ENCODE measurements around the gene TMPRSS11B. TPM values are rescaled to one million over a fixed set of nuclear protein-coding genes. Genes with fewer than 3 reads are reported as not detected.

Gene TMPRSS11B
- polyA plus RNA-seq, 3 donors: not detected

DNA sequence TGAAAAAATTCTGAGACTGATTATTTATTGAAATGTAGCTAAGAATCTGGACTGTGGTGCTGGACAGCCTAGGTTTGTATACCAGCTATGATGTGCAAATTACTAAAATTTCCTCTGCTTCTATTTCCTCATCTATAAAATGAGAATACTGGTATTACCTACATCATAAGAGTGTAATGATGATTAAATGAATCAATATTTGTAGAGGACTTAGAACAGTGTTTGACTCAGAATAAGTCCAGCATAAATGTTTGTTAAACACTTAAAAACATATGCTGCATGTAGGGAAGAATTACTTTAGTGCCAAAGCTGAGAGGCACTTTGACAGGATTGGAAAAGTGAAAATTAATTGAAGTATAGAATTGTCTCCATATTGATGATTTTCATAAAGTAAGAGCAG lies 60.6 kb downstream of the TMPRSS11B start:
- no peaks in the 10 kb centered on the region for H4K20me1 ChIP-seq (ENCODE audit: insufficient read depth, low read length)

DNA sequence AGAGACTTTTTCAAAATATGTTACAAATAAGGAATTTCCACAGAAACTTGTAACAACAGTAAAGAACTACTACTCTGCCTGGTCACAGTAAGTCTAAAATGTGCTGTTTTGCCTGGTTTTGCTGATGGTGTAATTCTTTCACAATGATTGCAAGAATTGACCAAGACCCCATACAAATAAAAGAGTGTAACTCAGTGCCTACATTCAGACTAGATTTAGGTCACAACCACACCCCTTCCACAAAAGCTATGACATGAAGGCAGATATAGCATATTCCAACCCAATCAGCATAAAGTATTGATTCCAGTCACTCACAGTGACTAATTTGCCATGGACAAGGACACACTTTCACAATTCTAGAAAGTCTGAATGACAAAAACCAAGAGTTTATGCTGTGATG lies 62.1 kb downstream of the TMPRSS11B start:
- no peak overlapping the region for H3K4me3 ChIP-seq (replicated peaks in 1 of 3; ENCODE audit: low read depth in 2 of 3, low read length in 3 of 3)
- H3K4me3 Mint-ChIP-seq: no peak overlapping the region
- H3K79me2 ChIP-seq (ENCODE audit: insufficient read depth, low read length): no peaks in the 10 kb centered on the region
- H2AFZ ChIP-seq (ENCODE audit: insufficient read depth, low read depth, low read length, poor library complexity, severe bottlenecking): no peak overlapping the region
- H3K9me3 ChIP-seq (replicated peaks in 1 of 2; ENCODE audit: control insufficient read depth in 1 of 2, insufficient read depth in 1 of 2, low read length in 2 of 2): peaks cover 0 to 6% of the 10 kb centered on the region in 2 donors
- DNase-seq: peak in 2 of 3 donors; percentile 21 to 30
- H3K4me1 ChIP-seq (ENCODE audit: control insufficient read depth in 1 of 2, insufficient read depth in 2 of 2, low read length in 2 of 2): no peaks in the 10 kb centered on the region
- no peak overlapping the region for H3K27ac Mint-ChIP-seq
- H3K36me3 ChIP-seq (replicated peaks in 1 of 2; ENCODE audit: control insufficient read depth in 1 of 2, insufficient read depth in 2 of 2, low read length in 2 of 2): no peaks in the 10 kb centered on the region
- H3K4me1 Mint-ChIP-seq: peaks cover 2% of the 10 kb centered on the region
- no peak overlapping the region for H3K4me2 ChIP-seq (replicated peaks; ENCODE audit: extremely low read depth, low read length, poor library complexity, severe bottlenecking)
- no peaks in the 10 kb centered on the region for H4K20me1 ChIP-seq (ENCODE audit: insufficient read depth, low read length)
- TF ChIP-seq, protein P1, sequence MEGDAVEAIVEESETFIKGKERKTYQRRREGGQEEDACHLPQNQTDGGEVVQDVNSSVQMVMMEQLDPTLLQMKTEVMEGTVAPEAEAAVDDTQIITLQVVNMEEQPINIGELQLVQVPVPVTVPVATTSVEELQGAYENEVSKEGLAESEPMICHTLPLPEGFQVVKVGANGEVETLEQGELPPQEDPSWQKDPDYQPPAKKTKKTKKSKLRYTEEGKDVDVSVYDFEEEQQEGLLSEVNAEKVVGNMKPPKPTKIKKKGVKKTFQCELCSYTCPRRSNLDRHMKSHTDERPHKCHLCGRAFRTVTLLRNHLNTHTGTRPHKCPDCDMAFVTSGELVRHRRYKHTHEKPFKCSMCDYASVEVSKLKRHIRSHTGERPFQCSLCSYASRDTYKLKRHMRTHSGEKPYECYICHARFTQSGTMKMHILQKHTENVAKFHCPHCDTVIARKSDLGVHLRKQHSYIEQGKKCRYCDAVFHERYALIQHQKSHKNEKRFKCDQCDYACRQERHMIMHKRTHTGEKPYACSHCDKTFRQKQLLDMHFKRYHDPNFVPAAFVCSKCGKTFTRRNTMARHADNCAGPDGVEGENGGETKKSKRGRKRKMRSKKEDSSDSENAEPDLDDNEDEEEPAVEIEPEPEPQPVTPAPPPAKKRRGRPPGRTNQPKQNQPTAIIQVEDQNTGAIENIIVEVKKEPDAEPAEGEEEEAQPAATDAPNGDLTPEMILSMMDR (IDR thresholded peaks at IDR 0.05): no peak
- H3K9me3 Mint-ChIP-seq: peaks cover 0 to 6% (median 0%) of the 10 kb centered on the region in 7 donors
- H3K9ac ChIP-seq (ENCODE audit: insufficient read depth, low read length, poor library complexity, severe bottlenecking): no peak overlapping the region
- H3K27me3 ChIP-seq (ENCODE audit: control insufficient read depth in 2 of 2, insufficient read depth in 2 of 2, low read length in 2 of 2): no peaks in the 10 kb centered on the region
- H3K27me3 Mint-ChIP-seq (ENCODE audit: low read depth in 3 of 3): peaks cover 0 to 1% (median 0%) of the 10 kb centered on the region in 3 donors
- H3K36me3 Mint-ChIP-seq: no peaks in the 10 kb centered on the region
- intact Hi-C loops (cut with micrococcal nuclease): no loop called here
- no peak overlapping the region for H3K27ac ChIP-seq (ENCODE audit: low read depth in 1 of 2, low read length in 2 of 2)

More for the DNA sequence above, 60.6 kb downstream of the TMPRSS11B start:
- H3K27me3 ChIP-seq (ENCODE audit: control insufficient read depth in 2 of 2, insufficient read depth in 2 of 2, low read length in 2 of 2): no peaks in the 10 kb centered on the region
- H3K4me1 ChIP-seq (ENCODE audit: control insufficient read depth in 1 of 2, insufficient read depth in 2 of 2, low read length in 2 of 2): no peaks in the 10 kb centered on the region
- no peak overlapping the region for H3K27ac ChIP-seq (ENCODE audit: low read depth in 1 of 2, low read length in 2 of 2)
- H3K4me3 ChIP-seq (replicated peaks in 1 of 3; ENCODE audit: low read depth in 2 of 3, low read length in 3 of 3): no peak overlapping the region
- no peaks in the 10 kb centered on the region for H3K79me2 ChIP-seq (ENCODE audit: insufficient read depth, low read length)
- TF ChIP-seq, protein P1 (IDR thresholded peaks at IDR 0.05): no peak
- no peak overlapping the region for H2AFZ ChIP-seq (ENCODE audit: insufficient read depth, low read depth, low read length, poor library complexity, severe bottlenecking)
- H3K4me2 ChIP-seq (replicated peaks; ENCODE audit: extremely low read depth, low read length, poor library complexity, severe bottlenecking): no peak overlapping the region
- Mint-ChIP-seq H3K4me1 (peaks cover 2% of the 10 kb centered on the region), H3K27ac (no peak overlapping the region), H3K27me3 (ENCODE audit: low read depth in 3 of 3) (peaks cover 0 to 2% (median 1%) of the 10 kb centered on the region in 3 donors), H3K9me3 (peaks cover 0 to 6% (median 0%) of the 10 kb centered on the region in 7 donors), H3K4me3 (no peak overlapping the region), H3K36me3 (no peaks in the 10 kb centered on the region)
- no peaks in the 10 kb centered on the region for H3K36me3 ChIP-seq (replicated peaks in 1 of 2; ENCODE audit: control insufficient read depth in 1 of 2, insufficient read depth in 2 of 2, low read length in 2 of 2)
- intact Hi-C loops (cut with micrococcal nuclease): no loop called here
- H3K9me3 ChIP-seq (replicated peaks in 1 of 2; ENCODE audit: control insufficient read depth in 1 of 2, insufficient read depth in 1 of 2, low read length in 2 of 2): peaks cover 0 to 6% of the 10 kb centered on the region in 2 donors
- no peak overlapping the region for H3K9ac ChIP-seq (ENCODE audit: insufficient read depth, low read length, poor library complexity, severe bottlenecking)
- no peak for DNase-seq

All from CD14-positive monocyte (primary cell).